Activated T-helper 9 cell treated with anti-CD3 and anti-CD28 coated beads, Interleukin-2, amount 50 U/mL, for 16 hours (primary cell): ENCODE results near the gene DPP3.

Source experiments
- DNase-seq: peaks from one replicate; pipeline ENCODE4 v3.0.0-alpha.2; 2020; ENCODE audit warnings: low read depth

The DPP3 gene

DNA sequence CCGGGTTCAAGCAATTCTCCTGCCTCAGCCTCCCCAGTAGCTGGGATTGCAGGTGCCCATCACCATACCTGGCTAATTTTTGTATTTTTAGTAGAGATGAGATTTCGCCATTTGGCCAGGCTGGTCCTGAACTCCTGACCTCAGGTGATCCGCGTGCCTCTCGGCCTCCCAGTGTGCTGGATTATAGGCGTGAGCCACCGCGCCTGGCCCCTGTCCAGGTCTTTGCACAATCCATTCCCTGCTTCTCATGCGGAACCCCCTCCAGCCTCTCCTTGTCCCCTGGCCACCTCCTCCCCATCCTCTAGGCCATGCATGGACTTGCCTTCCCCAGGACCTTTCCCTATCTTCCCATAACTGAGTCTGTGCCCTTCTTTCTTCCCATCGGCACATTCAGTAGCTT lies 8.7 kb downstream of the DPP3 start:
- no peak for DNase-seq

GRCh38 chr11:66489636-66490035 lies 9.4 kb downstream of the DPP3 start:
- DNase-seq, result no peak

GRCh38 chr11:66491315-66491935 lies 11.2 kb downstream of the DPP3 start:
- DNase-seq, result no peak

DNA sequence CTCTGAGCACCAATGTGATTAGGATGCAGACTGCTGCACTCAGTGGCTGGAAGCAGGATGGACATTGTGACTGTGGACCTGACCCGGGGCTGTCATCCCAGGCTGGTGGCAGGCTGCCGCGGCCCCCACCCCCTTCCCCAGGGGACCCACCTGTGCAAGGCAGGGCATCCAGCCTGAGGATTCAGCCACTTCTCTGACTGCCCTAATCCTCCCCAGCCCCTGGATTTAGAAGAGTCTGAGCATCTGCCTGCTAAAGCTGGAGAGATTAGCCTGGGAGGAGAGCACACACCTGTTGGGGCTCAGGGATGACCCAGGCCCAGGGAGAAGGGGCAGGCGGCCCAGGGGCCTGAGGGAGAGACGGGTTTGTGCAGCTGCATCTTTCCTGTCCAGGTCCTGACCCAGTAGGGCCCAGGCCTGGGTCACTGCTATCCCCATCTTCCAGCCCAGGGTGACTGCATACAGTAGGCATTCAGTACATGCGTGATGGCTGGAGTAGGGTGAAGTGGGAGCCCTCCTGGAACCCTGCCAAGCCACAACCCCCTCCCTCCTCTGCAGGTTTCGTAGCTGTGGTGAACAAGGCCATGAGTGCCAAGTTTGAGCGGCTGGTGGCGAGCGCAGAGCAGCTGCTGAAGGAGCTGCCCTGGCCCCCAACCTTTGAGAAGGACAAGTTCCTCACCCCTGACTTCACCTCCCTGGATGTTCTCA lies 12.1 kb downstream of the DPP3 start:
- DNase-seq, result no peak

DNA sequence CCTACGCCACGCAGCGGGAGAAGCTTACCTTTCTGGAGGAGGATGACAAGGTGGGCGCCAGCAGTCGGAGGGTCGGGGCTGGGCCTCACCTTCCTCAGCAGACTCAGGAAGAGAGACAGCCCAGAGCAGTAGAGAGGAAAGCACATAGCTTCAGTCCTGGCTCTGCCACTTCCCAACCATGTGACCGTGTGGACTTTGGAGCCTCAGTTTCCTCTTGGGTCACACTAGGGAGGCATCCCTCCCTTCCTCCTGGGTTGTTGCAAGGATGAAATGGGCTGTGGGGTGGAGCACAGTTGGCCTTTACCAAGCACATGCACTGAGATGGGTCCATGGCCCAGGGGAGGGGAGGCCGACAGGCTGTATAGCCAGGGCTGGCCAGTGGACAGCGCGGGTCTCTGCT lies 12.9 kb downstream of the DPP3 start:
- no peak for DNase-seq

GRCh38 chr11:66494458-66494857 lies 14.2 kb downstream of the DPP3 start:
- DNase-seq, result no peak

- DNase-seq, result no peak
These were observed 14.7 kb downstream of the DPP3 start for GRCh38 chr11:66494935-66495334.

GRCh38 chr11:66495401-66495854 lies 15.2 kb downstream of the DPP3 start:
- no peak for DNase-seq

DNA sequence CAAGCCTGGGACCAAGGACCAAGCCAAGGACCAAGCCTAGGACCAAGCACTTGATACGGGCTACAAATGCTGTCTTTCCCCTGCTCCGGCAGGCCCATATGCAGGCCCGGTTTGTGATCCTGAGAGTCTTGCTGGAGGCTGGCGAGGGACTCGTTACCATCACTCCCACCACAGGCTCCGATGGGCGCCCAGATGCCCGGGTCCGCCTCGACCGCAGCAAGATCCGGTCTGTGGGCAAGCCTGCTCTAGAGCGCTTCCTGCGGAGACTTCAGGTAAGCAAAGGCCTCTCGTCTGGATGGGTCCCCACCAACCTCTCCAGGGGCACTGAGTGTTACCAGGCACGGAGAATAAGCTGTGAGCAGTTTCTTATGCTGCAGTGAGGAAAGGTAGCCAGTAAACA lies 17.0 kb downstream of the DPP3 start:
- DNase-seq, result no peak

DNA sequence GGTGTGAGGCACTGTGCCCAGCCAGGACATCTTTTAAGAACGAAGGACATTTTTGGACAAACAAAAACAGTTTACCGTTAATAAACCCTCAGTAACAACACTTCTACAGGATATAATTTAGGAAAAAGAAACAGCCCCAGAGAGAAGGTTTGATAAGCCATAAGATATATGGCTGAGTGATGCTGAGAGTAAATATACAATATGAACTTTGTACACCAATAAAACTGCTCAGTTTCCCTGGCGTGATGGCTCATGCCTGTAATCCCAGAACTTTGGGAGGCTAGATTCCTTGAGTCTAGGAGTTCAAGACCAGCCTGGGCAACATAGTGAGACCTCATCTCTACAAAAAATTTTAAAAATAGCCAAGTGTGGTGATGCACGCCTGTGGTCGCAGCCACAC lies 18.3 kb downstream of the DPP3 start:
- no peak for DNase-seq

DNA sequence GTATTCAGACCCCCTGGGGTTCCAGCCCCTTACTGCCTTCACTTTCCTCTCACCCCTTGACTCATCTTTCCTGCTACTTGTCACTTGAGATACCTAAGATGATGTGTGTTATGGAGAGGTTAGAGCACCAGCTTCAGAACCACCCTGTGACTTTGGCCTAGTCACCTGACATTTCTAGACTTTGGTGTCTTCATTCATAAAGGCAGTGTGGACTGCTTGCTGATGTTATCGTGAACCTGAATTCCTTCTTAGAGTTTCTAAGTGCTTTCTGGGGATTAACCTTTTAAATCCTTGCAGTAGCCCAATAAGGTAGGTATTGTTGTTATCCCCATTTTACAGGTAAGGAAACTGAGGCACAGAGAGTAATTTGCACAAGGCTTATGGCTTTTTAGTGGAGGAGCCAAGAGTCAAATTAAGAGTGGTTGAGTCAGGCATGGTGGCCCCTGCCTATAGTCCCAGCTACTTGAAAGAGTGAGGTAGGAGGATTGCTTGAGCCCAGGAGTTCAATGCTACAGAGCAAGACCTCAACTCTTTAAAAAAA lies 25.1 kb downstream of the DPP3 start:
- no peak for DNase-seq

DNA sequence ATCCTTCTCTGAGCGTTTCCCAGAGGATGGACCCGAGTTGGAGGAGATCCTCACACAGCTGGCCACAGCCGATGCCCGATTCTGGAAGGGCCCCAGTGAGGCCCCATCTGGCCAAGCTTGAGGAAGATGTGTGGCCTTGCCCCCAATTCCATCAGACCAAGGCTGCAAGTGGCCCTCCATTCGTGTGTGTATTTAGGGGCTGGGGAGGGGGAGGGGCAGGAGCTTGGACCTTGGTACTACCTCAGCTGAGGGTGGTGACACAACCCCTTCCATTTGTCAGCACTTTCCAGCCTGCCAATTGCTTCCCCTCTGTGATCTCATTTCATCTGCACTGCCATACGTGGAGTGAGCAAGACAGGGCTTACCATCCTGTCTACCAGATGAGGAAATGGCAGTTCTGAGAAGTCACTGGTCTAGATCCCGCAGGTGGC lies 28.9 kb downstream of the DPP3 start:
- DNase-seq, result no peak

GRCh38 chr11:66510271-66510989 lies 30.2 kb downstream of the DPP3 start, which contains the start of gene BBS1:
Gene BBS1 (plus strand): TSS chr11:66510635. CDS start chr11:66510660, 25 bp downstream.
- peak; percentile 74 for DNase-seq

DNA sequence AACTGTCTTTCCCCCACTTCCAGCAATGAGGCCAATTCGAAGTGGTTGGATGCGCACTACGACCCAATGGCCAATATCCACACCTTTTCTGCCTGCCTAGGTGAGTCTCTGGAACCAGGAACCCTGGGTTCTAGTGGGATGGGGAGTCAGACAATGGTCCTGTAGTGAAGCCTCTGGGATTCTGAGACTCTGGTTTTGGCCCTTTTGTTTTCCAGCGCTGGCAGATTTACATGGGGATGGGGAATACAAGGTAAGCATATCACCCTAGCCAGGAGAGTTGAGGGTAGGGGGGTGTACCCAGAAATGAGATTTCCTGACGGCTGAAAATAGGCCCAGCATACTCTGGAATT lies 30.7 kb downstream of the DPP3 start:
- DNase-seq, result no peak

- no peak for DNase-seq
These were observed 43.4 kb downstream of the DPP3 start for GRCh38 chr11:66523611-66524010.

GRCh38 chr11:66524304-66525040 lies 44.2 kb downstream of the DPP3 start:
- DNase-seq, result no peak

GRCh38 chr11:66529069-66529468 lies 48.8 kb downstream of the DPP3 start:
- no peak for DNase-seq

DNA sequence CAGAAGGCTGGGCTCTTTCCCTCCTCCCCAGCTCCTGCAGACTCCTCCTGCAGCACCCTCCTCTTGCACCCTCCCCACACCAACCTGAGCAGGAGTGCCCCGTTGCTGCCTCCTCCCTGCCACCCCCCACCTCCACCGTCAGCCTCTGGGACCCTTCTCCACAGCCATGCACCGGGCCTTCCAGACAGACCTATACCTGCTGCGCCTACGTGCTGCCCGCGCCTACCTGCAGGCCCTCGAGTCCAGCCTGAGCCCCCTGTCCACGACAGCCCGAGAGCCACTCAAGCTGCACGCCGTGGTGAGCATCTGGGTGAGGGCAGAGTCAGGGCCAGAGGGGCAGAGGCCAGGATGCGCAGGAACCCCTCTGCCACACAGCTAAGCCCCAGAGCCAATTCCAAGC lies 49.4 kb downstream of the DPP3 start:
- DNase-seq, result no peak

- DNase-seq, result no peak
These were observed 50.9 kb downstream of the DPP3 start for GRCh38 chr11:66530927-66531709.

DNA sequence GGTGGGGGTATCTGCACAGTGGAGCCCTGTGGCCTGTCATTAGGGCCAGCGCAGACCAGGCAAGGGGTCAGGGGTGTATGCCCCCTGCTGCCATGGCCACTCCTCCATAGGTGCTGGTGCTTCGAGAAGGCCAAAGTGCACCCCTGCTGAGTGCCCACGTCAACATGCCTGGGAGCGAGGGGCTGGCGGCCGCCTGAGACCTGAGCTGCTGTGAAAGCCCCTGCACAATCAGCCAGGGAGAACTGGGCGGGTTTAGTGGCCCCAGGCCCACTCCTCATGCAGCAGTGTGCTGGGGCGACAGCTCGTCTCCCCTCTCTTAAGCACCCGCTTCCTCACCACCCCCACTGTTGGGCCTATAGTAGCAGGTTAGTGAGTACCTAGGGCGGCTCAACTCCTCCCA lies 51.6 kb downstream of the DPP3 start:
- DNase-seq, result no peak

GRCh38 chr11:66532784-66533183 lies 52.5 kb downstream of the DPP3 start:
- no peak for DNase-seq
